Stimulated activated CD4-positive, alpha-beta T cell treated with anti-CD3 and anti-CD28 coated beads, Interleukin-2, amount 100 ng/mL, for 48 hours (primary cell): Measurements from ENCODE around the gene SPACA1.
"Not testable (repeated sequence)": the region's sequence is repeated elsewhere in the genome, so short reads cannot be mapped to it uniquely, and the experiment has no call there.

Source experiments
- DNase-seq, 2 donors: peaks; one replicate each; pipeline ENCODE4 v3.0.0-alpha.2; 2020

Gene SPACA1

GRCh38 chr6:88047510-88048150 lies at the start of gene SPACA1:
Gene SPACA1, plus strand, starts transcription at chr6:88047841. Its CDS starts 65 bp downstream, at chr6:88047906.
- DNase-seq: no peak

DNA sequence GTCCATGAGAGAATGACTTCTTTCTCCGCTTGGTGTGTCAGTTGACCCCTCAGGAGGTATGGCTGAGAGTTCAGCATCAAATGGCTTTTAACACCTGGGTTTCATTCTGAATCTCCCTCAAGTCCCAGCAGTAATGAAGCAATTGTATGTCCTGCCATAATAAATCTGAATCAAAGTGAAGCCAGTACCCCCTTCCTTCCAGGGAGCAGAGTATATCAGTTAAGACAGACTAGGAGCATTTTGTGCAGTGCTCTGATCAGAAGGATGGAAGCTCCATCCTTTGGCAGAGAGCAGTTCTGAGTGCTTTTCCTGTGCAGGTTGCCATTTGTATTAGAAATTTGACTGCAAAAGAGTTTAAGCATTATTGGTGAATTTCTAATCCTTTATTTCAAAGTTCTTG lies 46.9 kb upstream of the SPACA1 start:
- DNase-seq: no peak

DNA sequence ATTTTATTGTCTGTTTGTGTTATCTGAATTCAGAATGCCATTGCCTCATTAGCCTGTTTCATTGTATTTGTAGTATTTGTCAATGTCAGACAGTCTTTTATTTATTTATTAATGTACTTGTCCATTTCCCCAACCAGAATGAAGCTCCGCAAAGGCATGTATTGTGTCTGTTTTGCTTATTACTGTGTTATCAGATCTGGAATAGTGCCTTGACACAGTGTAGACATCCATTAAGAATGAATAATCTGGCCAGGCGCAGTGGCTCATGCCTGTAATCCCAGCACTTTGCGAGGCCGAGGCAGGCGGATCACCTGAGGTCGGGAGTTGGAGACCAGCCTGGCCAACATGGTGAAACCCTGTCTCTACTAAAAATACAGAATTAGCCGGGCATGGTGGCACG lies 46.4 kb upstream of the SPACA1 start:
- DNase-seq: not testable (repeated sequence)

- DNase-seq: no peak
Measured at GRCh38 chr6:88004707-88005106, 42.9 kb upstream of the SPACA1 start.

- DNase-seq: no peak
Measured at GRCh38 chr6:88006557-88006956, 41.1 kb upstream of the SPACA1 start.

GRCh38 chr6:88008411-88008810 lies 39.2 kb upstream of the SPACA1 start:
- no peak for DNase-seq

- no peak for DNase-seq
Measured at GRCh38 chr6:88008831-88009231, 38.8 kb upstream of the SPACA1 start.

DNA sequence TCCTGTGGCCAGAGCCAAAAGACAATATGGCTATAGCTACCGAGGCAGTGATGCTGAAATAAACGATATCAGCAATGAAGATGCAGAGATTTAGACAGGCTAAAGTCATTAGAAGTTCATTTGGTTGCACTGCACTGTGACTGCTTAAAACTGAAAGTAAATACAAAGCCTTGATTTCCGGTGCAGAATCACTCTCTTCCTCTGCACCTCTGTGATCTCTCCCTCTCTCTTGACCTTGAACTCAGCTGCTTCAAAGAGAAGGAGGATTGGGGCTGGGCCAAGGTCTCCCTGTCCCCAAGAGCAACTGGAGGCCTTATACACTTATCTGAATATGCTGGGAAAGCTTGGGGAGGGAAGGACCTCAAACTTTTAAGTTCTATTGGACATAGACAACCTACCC lies 34.6 kb upstream of the SPACA1 start:
- no peak for DNase-seq

DNA sequence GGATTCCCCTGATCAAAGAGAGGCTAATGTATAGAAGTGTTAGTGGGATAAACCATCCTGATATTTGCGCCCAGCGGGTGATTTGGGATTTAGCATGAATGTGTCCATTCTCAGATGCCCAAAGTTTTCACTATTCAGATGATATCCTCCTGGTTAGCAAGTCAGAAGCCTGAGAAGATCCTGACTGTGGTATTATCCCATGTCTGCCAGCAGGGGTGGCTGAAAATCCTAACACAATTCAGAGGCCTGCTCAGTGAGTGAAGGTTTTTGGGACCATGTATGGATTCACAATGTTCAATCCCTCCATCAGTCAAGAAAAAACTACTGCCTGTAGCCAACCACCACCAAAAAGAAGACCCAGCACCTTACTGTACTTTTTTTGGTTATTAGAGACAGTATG lies 34.1 kb upstream of the SPACA1 start:
- DNase-seq: no peak

DNA sequence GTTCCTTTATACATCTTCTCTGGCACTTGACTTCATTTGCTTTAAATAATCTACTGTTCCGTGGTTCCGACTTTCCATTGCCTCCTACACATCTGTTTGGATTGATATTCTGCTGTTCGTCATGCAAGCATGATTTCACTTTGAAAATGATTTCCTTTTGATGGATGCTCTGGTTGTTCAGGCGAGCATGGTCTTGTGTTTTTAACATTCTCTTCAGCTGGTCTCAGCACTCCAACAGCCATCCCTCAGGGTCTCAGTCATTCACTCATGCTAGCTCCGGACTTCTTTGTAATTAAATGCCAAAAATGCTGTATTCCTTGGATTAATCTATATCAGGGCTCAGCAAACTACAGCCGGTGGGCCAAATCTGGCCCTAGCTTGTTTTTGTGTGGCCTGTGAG lies 27.2 kb upstream of the SPACA1 start:
- DNase-seq: no peak

DNA sequence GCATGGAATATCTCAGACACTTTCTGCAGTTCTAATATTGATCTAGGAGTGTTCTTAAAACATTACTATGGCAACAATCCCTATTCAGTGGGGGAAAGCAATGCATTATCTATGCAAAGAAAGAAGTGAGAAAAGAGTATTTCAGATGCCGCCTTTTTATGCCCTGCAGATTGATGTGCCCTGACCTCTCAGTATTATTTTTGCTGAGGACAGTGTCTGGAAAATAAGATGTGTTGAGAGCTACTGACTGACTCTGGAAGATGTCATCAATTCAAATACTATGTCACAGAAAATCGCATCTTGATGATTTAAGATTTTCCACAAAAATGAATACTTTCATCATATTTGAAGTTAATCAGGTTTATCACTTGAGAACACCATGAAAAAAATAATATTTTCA lies 22.9 kb upstream of the SPACA1 start:
- DNase-seq: no peak

GRCh38 chr6:88031550-88031949 lies 16.1 kb upstream of the SPACA1 start:
- no peak for DNase-seq

GRCh38 chr6:88044530-88044929 lies 3.1 kb upstream of the SPACA1 start:
- DNase-seq: no peak

- no peak for DNase-seq
Measured at GRCh38 chr6:88045521-88046136, 2.0 kb upstream of the SPACA1 start.

DNA sequence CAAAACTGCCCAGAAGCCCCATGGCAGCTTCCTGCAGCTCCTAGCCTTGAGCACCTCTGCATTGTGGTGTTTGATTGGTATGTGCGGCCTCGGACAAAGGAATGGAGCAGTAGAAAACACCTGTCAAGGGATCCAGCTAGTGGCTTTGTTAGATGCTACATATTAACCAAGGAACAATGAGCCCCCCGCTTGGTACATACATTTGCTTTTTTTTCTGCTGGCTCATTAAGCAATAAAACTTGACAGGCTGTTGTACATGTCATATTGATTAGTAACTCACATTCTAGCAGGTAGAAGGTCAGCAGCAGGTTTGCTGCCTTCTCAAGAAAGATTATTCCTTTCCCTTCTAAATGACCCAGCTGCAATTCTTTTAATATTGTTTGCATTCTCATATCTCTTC lies 937 bp downstream of the SPACA1 start:
- DNase-seq: no peak

GRCh38 chr6:88050140-88050818 lies 2.6 kb downstream of the SPACA1 start:
- no peak for DNase-seq

GRCh38 chr6:88059191-88059590 lies 11.6 kb downstream of the SPACA1 start:
- no peak for DNase-seq

- DNase-seq: no peak
Measured at GRCh38 chr6:88062376-88062775, 14.7 kb downstream of the SPACA1 start.

- no peak for DNase-seq
Measured at GRCh38 chr6:88072462-88072861, 24.8 kb downstream of the SPACA1 start.

DNA sequence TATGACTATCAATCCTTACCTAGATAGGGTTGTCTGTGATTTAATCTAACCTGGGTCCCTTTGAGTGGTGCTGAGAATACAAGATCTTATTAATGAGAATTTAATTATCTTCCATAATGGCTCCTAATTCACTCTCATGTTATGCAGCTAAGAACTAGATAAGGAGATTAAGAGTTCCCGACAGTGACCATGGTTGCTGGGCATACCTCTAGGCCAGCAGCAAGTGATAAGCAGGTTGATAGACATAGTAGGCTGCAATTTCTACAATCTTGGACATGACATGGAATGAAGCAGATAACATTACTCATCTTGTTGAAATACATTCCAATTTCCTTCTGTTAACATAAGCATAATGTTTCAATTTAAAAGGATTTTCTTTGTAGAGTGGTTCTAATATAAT lies 27.1 kb downstream of the SPACA1 start:
- DNase-seq: no peak

DNA sequence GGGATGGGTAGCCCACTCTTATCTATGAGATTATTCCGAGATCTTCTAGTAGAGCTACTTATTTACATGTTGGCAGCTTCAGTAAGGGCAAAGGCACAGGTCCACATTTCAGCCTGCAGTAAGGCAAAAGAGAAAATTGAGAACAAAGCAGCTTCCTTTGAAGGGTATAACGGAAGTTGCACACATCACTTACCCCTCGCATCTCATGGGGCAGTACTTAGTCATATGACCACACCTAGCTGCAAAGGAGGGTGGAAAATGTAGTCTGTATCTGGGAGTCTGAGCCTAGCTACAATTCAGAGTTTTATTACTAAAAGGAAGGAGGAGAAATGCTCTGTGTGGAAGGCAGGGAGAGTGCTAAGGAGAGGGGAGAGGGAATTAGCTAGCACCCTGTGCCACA lies 29.7 kb downstream of the SPACA1 start:
- DNase-seq: no peak

DNA sequence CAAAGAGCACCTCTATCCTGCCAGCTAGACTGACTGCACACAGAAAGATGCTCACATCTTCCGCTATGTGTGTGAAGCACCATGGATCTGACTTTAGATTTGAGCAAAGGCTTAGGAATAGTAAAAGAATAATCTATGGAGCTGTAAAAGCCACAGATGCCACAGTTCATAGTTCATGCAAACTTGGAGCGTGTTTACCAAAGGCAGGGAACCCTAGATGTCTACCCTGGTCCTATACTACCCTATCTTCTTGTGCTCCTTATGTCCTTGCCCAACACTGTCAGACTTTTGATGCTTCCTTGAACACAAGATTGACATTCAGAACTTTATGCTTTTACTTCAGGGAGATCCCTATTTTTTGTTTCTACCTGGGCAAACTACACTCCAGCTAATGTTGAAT lies 39.2 kb downstream of the SPACA1 start:
- no peak for DNase-seq

GRCh38 chr6:88089708-88090107 lies 42.1 kb downstream of the SPACA1 start:
- no peak for DNase-seq

- no peak for DNase-seq
Measured at GRCh38 chr6:88105741-88106340, 58.2 kb downstream of the SPACA1 start.
